ENCODE measurements around the gene TTLL10.

Gene TTLL10, protein sequence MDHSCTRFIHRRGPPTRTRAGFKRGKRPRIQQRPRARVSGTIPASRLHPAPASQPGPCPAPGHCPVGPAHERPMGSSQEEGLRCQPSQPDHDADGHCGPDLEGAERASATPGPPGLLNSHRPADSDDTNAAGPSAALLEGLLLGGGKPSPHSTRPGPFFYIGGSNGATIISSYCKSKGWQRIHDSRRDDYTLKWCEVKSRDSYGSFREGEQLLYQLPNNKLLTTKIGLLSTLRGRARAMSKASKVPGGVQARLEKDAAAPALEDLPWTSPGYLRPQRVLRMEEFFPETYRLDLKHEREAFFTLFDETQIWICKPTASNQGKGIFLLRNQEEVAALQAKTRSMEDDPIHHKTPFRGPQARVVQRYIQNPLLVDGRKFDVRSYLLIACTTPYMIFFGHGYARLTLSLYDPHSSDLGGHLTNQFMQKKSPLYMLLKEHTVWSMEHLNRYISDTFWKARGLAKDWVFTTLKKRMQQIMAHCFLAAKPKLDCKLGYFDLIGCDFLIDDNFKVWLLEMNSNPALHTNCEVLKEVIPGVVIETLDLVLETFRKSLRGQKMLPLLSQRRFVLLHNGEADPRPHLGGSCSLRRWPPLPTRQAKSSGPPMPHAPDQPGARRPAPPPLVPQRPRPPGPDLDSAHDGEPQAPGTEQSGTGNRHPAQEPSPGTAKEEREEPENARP

DNA sequence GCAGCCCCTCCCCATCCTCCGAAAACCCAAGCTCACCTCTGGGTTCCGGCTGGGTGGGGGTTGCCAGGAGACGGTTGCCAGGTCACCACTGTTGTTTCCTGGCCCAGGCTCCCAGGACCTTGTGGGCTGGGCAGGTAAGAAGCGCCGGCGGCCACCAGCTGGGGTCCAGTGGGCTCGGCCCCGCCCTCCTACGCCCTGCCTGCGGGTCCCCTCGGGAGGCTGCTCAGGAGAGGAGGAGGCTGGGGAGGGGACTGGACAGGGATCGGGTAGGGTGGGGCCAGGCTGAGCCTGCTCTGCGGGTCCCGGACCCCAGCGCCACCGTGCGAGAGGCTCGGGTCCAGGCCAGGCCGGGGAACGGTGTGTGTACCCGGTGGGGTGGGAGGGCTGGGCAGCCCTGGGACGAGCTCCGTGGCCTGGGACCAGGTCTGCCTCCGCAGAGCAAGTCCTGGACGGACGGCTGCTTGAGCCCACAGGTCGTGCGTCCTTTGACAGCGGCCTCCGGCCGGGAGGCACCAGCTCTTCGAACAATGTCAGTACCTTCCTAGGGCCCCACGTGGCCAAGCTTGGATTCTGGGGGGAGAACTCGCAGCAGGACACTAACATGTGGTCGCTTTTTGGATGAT, at the start of gene TTLL10:
Gene TTLL10 (plus strand): TSS at position 88 of the 623 bp plus-strand sequence. CDS start 5,336 bp downstream, outside the sequence.
- DNase-seq = no peak

DNA sequence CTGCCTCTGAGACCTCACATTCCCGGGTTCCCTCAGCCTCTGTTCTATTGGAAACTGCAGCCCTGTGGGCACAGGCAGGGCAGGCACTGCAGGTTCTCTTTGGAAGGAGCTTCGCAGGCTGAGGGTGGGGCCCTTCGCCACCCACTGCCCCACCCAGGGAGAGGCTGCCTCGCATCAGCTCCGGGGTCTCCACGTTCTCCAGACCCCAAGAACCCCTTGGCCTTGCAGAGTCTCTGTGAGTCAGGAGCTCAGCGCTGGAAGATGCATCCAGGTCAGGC, 49.2 kb upstream of the TTLL10 start:
- no peak for DNase-seq

DNA sequence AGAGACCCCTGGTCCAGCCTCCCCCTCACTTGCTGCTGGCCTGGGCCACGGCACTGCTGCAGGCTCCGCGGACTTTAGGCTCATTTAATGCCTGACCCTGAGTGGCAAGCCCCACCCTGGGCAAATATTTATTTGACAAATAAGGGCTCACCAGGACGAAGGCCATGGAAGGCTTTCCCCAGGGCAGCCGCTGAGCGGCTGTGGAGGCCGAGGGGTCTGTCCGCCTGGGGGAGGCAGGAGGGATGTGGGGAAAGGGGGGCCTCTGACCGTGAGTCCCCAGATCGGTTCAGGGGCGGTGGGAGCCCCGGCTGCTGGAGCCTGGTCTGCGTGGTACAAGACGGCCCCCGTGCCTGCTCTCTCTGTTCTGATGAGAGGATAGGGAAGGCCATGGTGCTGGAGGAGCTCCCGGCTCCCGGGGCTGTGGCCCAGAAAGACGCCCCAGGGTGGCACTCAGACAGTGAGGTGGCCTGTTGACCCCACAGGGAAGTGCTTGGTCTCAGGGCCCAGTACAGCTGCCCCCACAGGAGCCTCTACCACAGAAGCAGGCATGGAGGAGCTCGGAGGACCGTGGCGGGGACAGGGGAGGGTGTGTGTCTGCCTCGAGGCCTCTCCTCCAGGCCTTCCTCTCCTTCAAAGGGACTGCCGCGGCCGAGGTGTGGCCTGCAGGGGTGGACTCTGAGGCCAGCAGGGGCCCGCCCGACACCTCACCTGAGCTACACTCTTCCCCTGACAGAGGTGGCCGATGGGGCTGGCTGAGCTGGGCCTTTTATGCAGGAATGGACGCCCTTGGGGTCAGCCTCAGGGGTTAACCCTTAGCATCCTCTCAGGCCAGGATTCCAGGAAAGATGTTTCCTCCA, 48.7 kb upstream of the TTLL10 start:
- no peak for DNase-seq

DNA sequence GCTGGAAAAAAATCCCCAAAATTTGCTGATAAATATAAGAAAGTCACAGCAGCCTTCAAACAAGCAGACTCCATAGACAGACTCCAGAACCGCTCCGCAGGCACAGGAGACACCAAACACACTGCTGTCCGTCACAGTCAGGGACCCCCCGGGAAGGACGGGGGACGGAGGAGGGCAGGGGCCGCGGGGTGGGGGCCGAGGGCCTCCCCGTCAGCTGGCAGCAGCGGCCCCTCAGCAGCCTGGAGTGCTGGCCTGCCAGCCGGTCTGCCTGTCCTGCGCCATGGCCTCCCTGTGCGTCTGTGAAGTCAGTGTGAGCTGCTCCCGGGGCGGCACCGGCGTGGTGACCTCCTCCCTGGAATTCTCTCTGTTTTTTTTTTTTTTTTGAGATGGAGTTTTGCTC, 47.7 kb upstream of the TTLL10 start:
- no peak for DNase-seq

DNA sequence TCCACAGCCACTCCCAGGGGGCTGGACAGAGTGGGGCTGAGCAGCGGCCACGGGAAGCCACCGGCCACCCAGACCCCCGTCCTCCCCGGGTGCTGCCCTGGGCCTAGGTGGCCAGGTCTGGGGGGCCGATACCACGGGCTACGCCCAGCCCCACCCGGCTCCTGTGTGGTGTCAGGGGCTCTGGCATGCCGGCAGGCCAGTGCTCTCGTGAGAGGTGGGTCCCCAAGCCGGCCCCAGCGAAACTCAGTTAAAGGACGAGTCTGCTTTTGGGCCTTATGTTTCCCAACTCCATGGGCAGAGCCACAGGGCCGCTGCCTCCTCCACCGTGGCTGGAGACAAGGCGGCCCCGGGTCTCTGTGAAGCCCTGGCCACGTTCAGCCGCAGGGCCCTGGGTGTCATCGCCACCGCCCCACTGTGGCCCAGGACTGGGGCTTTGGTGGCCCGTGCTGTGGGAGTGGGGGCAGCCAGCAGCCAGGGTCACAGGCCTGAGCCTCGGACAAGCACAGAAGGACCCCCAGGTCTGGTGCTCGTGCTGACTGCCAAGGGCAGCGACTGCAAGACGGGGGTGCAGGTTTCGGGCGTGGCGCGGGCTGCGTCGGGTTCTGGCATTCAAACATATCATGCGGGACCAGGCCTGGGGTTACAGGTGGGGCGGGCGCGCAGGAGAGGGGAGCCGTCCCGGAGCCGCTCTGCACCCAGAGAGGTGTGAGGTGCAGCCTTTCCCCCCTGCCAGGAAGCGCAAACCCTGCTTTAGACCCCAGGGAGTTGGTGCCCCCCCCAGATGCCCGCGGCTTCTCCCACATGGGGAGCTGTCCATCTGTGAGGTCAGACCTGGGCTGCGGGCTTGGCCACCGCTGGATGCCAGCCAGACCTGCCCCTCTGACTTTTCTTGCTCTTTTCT, 45.9 kb upstream of the TTLL10 start:
- no peak for DNase-seq

DNA sequence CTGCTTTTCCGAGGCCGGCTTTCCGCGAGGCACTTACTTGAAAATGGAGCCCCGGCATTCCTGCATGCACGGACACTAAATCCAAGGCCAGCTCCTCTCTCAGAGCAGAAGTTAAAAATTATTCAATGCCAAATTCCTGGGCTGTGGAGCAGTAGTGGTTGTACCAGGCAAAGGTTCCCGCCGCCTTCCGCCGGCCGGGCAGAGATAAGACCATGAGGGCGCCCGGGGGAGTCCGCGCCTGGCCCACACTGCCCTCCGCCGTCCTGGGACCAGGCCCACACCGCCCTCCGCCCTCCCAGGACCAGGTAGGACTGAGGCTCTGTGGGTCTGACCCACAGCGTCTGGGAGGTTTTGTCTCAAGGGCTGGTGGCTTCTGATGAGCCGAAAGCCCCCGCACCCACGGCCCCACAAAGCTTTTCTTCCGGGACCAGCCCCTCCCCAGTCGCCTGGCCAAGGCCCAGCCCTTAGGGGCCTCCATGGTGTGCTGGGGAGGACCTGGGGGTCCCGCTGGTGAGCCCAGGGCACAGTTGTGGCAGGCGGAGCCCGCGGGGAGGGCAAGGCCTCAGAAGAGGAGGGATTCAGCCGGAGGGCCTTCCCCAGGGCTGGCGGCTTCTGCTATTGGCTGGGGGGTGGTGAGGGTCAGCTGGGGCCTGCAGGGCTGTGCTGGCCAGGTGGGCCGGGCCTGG, 45.1 kb upstream of the TTLL10 start:
- DNase-seq = no peak

DNA sequence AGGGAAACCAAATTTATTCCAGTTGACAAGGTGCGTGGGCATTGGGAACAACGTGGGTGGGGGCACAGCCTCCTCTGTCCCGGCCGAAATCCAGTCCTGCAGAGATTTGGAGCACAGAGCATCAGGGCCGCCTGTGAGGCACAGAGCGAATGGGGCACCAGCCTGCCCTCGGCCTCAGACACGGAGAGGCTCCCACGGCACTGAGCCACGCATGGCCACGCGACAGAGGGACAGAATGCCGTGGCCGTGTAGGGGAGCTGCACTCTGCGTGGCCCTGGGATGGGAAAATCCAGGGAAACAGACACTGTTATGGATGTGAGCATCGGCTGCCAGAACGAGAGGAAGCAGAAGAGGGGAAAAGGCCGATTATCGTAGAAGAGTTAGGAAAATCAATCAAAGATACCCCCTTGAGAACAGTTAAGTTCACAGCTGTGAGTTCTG, 44.3 kb upstream of the TTLL10 start:
- no peak for DNase-seq

DNA sequence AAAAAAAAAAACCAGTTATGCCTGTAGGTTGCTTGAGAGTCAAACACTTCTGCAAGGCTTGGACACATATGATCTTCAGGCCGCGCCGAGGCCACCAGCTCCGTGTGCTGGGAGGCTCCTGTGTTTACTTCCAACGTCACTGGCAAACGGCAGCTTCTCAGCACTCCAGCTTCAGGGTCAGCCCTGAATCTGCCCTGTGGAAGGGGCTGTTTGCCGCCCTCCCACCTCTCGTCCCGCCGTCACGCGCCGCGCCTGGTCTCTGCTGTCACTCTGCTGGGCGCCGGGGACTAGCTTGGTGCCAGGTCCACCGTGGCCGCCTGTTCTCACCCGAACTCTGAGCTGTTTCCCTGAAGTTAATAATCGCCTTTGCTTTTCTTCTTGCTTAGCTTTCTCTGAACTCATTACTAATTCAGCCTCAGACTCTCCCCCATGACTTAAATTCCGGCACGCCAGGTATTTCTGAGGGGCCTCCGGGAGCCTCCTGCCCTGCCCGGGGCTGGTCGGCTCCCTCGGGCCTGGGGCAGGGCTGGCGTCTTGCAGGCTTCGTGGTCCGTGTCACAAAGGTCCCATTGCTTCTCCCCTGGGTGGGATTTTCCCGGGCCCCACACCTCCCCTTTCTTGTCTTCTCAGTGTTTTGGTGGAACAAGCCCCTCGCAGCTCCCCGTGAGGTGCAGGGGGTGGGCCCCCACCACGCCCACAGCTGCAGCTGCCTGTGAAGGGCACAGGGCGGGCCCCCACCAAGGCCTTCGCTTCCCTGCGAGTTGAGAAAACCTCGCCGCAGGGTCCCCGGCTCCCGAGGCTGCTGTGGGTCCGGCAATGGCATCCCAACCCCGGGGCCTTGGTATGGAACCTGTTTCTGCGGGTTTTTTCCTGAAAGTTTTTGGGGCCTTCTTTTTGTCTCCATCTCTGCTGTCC, 43.2 kb upstream of the TTLL10 start:
- no peak for DNase-seq

DNA sequence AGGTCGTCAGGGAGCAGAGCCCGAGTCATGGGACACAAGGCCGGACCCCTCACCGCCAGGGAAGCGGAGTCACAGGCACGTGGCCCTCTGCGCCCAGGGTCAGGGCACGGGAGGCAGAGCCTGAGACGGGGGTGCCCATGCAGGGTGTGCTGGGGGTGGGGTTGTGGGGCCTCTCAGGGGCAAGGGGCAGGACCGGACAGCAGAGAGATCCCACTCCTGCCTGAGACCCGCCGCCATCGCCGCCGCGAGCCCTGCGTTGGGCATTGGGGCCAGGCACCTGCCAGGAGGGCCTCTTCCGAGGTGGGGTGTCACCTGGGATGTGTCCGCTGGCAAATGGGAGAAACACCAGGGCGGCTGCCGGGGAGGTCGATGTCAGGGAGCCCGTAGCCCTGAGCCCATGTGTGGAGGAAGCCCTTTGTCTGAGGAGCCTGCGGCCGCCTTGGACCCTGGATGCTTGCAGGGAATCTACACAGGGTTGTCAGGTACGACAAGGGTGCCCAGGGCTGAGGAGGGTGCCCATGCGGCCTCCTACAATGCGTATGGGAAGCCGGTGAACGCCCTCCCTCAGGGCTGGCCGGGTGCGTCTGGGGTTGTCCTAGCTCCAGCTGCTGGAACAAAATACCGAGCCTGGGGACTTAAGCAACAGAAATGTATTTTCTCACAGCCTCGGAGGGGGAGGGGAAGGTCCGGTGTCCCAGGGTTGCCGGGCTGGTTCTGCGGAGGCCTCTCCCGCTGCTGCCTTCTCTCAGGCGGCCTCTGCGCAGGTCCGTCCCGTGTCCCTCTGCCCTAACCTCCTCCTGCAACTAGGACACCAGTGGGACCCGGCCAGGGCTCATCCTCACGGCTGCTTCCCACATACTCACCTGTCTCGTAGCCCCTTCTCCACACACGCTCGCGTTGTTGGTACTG, 41.4 kb upstream of the TTLL10 start:
- DNase-seq = no peak

DNA sequence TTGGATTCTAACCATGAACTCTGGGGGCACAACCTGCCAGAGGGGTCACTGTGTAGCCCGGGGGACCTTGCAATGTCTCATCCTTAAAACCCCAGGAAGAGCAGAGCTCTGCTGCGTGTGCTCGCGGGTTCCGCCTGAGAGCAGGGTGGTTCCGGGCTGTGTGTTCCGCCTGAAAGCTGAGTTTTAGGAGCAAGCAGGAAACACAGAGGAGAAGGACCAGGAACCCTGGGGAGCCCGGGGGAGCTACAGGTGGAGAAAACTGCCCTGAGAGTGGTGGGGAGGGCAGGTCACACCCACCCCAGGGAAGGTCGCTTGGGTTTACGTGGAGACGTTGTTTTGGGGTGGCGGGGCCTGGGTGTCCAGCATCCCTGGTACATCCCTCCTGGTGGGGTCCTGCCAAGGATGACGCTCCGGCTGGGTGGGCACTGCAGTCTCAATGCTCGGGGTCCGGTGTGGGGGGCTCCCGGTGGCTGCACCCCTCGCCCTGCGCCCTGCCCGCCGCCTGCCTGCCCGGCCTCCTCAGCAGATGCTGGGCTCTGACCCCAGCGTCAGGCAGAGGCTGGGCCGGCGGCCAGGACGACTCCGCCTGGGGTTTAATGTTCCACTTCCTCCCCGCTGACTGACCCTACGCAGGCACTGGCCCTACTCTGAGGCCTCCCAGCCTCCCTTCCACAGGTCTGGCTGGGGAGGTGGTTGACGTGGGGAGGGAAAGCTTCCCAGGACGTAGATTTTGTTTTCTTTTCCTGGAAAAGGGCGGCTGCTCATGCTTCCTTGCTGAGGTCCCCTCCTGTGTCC, 40.5 kb upstream of the TTLL10 start:
- no peak for DNase-seq

DNA sequence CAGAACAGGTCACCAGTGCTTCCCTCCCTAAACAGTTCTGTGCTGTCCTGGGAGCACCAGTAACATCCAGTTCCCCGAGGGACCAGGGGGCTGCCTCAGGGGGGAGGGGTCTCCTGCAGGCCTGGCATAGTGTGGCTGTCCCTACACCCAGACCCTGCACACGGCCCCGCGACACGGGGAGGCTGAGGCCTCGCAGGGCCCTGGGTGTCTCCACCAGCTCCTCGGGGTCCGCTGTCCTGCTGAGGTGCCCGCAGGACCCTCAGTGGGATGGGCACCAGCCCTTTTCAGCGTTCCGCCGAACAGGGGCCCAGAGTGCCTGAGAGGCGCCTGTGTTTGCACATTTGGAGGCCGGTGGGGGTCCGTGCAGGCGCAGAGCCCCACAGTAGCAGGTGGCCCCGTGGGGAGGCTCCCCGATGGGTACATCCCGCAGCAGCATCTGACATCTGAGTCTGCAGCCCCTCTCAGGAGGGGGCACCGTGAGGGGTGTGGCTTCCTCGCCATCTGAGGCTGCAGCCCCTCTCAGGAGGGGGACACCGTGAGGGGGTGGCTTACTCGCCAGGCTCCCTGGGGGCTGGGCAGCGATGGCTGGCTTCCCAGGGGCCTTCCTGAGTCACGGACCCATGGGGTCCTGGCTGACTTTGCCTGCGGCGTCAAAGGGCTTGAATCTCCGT, 39.2 kb upstream of the TTLL10 start:
- DNase-seq = no peak

DNA sequence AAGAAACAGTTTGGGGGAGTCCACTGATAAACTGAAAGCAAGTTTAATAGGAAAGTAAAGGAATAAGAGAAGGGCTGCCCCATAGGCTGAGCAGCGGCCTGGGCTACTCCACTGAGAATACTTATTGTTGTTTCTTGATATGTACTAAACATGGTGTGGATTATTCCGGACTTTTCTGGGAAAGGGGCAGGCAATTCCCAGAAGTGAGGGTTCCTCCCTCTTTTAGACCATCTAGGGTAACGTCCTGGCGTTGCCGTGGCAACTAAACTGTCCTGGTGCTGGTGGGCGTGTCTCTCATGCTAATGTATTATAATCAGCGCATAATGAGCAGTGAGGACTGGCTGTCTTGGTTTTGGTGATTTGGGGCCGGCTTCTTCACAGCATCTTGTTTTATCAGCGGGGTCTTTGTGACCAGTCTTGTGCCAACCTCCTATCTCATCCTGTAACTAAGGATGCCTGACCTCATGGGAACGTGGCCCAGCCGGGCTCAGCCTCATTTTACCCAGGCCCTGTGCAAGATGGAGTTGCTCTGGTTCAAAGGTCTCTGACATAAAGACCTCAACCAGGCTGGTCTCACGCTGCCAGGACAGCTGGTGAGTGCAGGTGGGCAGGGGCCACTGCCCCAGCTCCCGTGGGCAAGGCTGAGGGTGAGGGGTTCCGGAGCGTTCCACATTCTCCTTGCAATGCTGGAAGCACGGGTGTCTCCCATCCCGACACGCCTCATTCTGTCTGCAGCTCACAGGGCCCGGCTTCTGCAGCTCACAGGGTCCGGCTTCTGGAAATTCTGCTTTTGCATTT, 38.1 kb upstream of the TTLL10 start:
- no peak for DNase-seq

DNA sequence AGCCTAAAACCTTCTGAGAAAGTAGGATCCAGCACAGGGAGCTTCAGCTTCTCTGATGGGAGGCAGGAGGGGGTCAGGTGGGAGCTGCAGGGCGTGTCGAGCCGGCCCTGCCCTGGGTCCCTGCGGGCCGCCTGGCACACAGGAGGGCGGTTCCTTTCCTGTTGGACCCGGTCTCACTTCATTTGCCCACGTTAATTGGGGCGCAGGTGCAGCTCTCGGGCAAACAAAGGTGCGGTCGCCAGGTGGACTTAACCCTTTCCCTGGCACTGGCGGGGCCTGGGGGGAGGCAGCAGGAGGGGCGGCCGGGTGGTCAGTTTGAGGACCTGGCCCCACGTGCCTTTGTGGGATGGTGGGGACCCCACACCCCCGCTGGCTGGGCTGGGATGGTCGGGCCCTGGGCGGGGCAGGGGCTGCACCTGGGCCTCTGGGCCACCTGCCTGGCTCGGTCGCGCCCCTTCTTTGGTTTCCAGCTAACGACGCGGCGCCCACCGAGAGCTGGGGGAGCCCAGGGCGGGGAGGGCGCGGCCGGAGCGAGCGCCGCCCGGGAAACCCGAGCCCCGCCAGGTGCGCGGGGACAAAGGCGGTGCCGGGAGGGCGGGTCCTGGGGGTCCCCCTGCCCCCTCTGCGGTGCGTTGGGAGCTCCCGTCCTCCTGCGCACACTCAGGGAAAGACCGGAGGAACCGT, 37.0 kb upstream of the TTLL10 start:
- no peak for DNase-seq

DNA sequence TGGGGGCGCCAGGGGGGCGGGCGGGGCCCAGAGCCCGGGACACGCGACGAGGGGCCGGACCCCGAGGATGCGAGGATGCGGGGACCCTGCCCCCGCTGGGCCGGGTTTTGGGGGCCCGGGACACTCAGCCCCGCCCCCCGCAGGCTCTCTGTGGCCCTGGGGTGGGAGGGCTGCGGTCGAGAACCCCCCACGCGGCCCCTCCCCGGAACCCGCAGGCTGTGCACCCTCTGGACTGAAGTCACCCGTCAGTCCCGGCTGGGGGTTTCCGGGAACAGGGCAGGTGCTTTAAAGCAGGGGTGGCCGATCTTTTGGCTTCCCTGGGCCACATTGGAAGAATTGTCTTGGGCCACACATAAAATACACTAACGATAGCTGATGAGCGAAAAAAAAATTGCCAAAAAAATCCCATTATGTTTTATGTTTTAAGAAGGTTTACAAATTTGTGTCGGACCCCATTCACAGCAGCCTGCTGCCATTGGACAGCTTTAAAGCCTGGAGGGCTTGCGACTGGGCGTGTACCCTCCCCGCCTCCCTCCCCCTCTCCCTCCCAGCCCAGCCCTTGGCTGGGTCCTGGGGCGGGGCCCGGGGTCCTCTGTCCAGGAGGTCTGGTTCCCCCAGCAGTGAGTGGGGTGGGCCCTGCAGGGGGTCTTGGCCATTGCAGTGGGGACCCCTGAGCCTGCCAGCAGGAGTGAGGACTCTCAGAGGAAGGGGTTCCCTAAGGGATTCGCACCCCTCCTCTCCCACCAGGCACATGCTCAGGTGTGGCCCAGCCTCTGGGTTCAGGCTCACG, 36.2 kb upstream of the TTLL10 start:
- no peak for DNase-seq

DNA sequence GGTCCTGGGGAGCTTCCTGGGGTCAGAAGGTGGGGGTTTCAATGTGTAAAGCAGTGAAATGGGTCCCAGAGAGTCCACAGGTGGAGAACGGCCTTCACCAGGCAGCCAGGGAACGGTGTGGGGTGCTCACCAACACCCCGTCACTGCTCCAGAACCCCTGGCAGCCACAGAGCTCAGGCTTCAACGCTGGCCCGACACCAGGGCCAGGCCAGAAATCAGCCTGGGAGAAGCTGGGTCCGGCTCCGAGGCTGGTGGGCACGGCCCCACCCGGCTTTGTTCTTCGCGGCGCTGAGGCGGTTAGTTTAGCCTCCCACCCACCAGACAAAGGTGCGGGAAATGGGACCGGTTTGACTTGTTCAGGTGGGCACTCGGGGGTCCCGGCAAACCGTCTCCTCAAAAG, 33.0 kb upstream of the TTLL10 start:
- no peak for DNase-seq
